A549 treated with RU486 at 1 μM for 4 hours (cell line): ENCODE measurements around the gene KCNH1. TPM values are rescaled to one million over a fixed set of nuclear protein-coding genes. Genes with fewer than 3 reads are reported as not detected.

Experiments used
- total RNA-seq: library from RNA; stranded (reverse); fragments of 200-300 nt; extraction: Qiagen RNA extraction; gene quantifications from 5 replicates; pipeline ENCODE4 v1.2.3, GENCODE V29; 2022; ENCODE audit warnings: low read depth

Gene KCNH1
- total RNA-seq = 1.6 to 3.4 TPM (median 2.8 TPM) in 5 replicates

GRCh38 chr1:211133836-211134669 lies at the start of gene KCNH1:
Gene KCNH1 (minus strand): TSS chr1:211134148. CDS start chr1:211133945, 203 bp downstream.

Other genes with a start within 250 kb of the KCNH1 start
- gene RCOR3, start 125.2 kb upstream of the KCNH1 start, total RNA-seq = 20.7 to 24.1 TPM (median 22.8 TPM) in 5 replicates
- 6.3 to 7.4 TPM (median 7.1 TPM) in 5 replicates for gene TRAF5, start 192.7 kb upstream of the KCNH1 start, total RNA-seq